HG03460 (cell line): ENCODE measurements around the gene GTF2H1.

ENCODE experiments used
- ATAC-seq: cut with Tn5 transposase; IDR thresholded peaks from one replicate; pipeline ENCODE4 v1.9.1; 2021; ENCODE audit not compliant: unreplicated experiment

GTF2H1 gene

GRCh38 chr11:18321969-18322711, at the start of gene GTF2H1, which contains the start of gene HPS5:
TSS of gene GTF2H1 (plus strand) at chr11:18322567. CDS start at chr11:18333075, 10,508 bp downstream.
TSS of gene HPS5 (minus strand) at chr11:18322140. CDS start at chr11:18317858, 4,282 bp downstream.
- ATAC-seq = peak; percentile 86

- ATAC-seq = no peak
Measured at GRCh38 chr11:18277565-18278271, 44.6 kb upstream of the GTF2H1 start.

- ATAC-seq = peak; percentile 89
Measured at GRCh38 chr11:18280438-18281045, 41.8 kb upstream of the GTF2H1 start.

GRCh38 chr11:18282626-18283025, 39.7 kb upstream of the GTF2H1 start:
- no peak for ATAC-seq

GRCh38 chr11:18285841-18286240, 36.5 kb upstream of the GTF2H1 start:
- ATAC-seq = no peak

GRCh38 chr11:18288911-18289310, 33.5 kb upstream of the GTF2H1 start:
- ATAC-seq = no peak

GRCh38 chr11:18294862-18295261, 27.5 kb upstream of the GTF2H1 start:
- ATAC-seq = peak; percentile 84

GRCh38 chr11:18295316-18295715, 27.1 kb upstream of the GTF2H1 start:
- no peak for ATAC-seq

- ATAC-seq = no peak
Measured at GRCh38 chr11:18299721-18300120, 22.6 kb upstream of the GTF2H1 start.

- ATAC-seq = no peak
Measured at GRCh38 chr11:18304745-18305144, 17.6 kb upstream of the GTF2H1 start.

GRCh38 chr11:18307461-18308139, 14.8 kb upstream of the GTF2H1 start:
- no peak for ATAC-seq

GRCh38 chr11:18308242-18308641, 14.1 kb upstream of the GTF2H1 start:
- no peak for ATAC-seq

GRCh38 chr11:18309691-18310090, 12.7 kb upstream of the GTF2H1 start:
- ATAC-seq = no peak

GRCh38 chr11:18310800-18311340, 11.5 kb upstream of the GTF2H1 start:
- ATAC-seq = no peak

GRCh38 chr11:18312012-18312411, 10.4 kb upstream of the GTF2H1 start:
- ATAC-seq = no peak

- no peak for ATAC-seq
Measured at GRCh38 chr11:18312663-18313420, 9.5 kb upstream of the GTF2H1 start.

GRCh38 chr11:18313965-18314763, 8.2 kb upstream of the GTF2H1 start:
- no peak for ATAC-seq

- ATAC-seq = no peak
Measured at GRCh38 chr11:18314784-18315523, 7.4 kb upstream of the GTF2H1 start.

GRCh38 chr11:18315893-18316292, 6.5 kb upstream of the GTF2H1 start:
- ATAC-seq = no peak
